HG03095 (cell line): Measurements from ENCODE around the gene KIAA1958.
"Not testable (repeated sequence)": the region's sequence is repeated elsewhere in the genome, so short reads cannot be mapped to it uniquely, and the experiment has no call there.

ENCODE experiments used
- ATAC-seq: cut with Tn5 transposase; IDR thresholded peaks from one replicate; pipeline ENCODE4 v1.9.1; 2021; ENCODE audit warnings: moderate library complexity; ENCODE audit not compliant: unreplicated experiment

KIAA1958 gene

DNA sequence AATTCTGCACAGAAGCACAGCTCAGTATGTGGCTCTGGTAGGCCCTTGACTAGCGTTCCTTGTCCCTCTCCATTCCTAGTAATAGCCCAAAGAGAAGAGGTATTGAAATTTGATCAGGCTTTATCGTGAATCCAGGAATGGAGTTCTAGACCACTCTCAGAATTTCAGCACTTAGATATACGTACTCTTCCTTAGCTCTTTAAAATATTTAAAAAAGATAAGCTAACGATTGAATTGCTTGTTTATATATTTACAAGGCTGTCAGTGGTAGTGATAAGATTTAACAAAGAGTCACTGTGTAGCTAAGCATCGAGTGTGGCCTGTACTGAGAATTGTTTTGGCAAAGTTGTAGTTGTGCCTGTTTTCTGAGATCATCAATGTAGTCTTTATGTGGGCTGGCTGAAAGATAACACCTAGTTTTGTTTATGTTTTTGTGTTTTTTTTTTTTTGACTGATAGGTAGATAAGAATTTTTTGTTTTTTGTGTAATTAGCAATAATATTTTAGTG, 2.5 kb downstream of the KIAA1958 start:
- ATAC-seq = no peak

DNA sequence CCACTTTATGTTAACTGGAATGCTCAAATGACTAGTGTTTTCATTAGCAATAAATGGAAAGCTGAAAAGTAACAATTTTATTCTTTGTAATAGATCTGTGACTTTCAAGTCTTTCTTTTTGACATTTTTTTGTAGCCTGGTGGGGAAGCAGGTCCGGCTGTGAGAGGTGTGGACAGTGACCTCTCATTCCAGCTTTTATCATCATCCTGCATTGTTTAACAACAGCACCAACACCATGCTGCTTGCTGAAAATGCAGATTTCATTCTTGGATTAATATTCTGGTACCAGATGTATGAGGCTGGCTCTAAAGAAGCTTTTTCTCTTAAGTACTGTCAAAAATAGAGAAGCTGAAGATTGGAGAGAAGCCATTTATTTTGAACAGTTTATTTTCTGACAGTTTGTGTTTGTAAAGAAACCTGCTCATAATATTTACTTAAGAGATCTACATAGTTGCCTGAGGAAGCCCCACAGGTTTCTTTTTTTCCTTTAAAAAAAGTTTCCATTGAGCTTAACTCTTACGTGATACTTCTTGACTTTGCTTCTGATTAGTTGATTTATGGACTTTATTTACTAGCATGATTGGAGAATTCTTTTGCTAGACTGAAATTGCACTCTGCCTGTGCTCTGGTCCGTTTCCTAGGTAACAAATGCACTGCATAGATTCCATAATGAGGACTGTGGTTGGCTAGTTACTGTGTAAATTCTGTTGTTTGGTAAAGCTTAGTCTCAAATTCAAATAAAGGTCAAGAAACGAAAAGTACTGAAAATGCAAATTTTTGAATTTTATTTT, 3.4 kb downstream of the KIAA1958 start:
- ATAC-seq = no peak

DNA sequence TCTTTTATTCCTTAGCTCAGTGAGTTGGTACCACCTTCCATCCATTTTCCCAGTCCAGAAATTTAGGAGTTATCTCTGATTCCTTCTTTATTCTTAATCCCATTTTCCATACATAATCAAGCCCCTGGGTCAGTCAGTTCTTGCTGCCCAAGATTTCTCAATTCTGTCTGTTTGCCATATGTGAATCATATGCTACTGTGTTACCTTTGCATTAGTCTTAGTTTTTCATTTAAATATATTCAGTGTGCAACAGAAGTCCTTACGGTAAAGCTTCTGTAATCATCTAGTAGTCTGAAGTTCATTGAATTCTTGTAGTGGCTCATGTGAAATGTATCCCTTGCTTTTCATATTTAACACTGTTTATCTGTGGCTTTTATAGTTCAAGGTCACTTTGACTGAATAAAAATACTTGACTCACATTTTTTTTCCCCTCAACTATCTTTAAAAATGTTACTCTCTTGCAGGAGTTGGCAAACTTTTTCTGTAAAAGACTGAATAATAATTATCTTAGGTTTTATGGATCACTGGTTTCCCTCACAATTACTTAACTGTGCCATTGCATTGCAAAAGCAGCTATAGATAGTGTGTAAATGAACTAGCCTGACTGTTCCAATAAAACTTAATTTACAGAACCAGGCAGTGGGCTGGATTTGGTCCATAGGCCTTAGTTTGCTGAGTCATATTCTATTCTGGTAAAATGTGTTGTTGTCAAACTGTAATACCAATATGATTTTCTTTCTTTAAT, 6.9 kb downstream of the KIAA1958 start:
- no peak for ATAC-seq

DNA sequence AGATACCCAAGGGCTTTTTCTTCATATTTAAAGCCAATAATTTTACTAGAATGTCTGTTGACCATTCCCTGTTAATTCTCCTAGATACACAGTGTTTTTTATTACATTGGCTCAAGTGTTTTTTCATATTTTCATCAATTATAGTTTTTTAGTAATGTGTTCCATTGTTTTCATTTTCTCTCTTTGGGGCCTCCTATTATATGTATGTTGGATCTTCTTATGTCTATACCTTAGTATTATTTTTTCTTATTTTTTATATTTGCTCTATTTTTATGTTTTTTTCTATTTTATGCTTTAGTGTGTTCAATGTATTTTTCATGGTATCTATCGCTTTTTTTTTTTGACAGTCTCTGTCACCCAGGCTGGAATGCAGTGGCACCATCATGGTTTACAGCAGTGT, 7.5 kb downstream of the KIAA1958 start:
- ATAC-seq = no peak

DNA sequence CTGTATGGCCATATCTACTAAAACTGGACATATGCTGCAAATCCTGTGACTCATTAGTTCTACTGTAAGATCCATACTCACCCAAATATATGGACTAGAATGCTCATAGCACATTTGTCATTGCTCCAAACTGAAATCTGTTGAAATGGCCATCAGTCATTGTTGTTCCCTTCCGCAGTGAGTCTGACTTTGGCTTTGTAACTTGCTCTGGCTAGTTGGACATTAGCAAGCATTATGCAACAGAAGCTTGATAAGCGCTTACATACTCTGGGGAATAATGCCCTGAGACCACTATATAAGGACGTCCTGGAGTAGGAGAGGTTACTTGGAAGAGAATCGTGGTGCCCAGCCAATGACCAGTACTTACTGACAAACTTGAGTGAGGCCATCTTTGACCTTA, 9.0 kb downstream of the KIAA1958 start:
- no peak for ATAC-seq

DNA sequence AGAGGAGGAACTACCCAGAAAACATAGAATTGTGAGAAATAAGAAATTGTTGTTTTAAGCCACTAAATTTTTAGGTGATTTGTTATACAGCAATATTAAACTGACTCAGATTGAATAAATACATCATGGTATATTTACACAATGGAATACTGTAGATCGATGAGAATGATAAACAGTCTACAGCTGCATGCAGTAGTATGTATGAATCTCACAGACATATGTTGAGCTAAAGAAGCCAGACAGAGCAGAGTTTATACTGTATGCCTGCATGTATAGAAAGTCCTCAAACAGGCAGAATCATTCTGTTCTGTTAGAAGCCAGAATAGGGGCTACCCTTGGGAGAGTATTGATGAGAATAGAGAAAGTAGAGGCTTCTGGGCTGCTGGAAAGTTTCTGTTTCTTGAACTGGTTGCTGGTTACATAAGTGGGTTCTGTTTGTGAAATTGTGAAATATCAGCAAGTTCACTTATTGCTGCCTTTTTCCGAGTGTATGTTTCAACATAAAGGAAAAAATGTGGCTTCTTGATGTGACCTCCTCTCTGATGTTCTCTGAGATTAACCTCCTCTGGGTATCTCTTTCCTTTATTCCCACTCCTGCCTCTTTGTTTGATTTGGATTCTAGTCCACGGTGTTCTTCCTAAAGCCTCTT, 9.6 kb downstream of the KIAA1958 start:
- ATAC-seq = no peak

DNA sequence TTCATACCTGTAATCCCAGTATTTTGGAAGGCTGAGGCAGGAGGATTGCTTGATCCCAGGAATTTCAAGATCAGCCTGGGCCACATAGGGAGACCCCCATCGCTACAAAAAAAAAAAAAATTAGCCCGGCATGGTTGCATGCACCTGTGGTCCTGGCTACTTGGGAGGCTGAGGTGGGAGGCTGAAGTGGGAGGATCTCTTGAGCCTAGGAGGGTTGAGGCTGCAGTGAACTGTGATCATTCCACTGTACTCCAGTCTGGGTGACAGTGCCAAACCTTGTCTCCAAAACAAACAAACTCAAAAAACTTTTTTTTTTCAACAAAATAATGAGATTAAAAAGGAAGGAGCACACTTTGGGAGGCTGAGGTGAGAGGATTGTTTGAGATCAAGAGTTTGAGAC, 14.2 kb downstream of the KIAA1958 start:
- no peak for ATAC-seq

DNA sequence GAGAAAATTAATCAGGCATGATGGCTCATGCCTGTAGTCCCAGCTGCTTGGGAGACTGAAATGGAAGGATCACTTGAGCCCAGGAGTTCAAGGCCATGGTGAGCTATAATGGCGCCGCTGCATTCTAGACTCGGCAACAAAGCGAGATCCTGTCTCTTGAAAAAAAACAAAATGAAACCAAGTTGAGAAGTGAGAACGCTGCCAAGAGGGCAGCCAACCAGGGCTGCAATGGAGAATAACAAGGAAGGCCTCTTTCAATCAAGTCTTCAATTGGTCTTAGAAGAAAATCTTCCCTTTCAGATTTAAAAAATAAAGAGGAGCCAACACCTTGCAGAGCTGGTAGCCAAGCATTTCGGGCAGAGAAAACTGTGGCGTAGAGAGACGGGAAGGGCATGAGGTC, 14.7 kb downstream of the KIAA1958 start:
- ATAC-seq = no peak

DNA sequence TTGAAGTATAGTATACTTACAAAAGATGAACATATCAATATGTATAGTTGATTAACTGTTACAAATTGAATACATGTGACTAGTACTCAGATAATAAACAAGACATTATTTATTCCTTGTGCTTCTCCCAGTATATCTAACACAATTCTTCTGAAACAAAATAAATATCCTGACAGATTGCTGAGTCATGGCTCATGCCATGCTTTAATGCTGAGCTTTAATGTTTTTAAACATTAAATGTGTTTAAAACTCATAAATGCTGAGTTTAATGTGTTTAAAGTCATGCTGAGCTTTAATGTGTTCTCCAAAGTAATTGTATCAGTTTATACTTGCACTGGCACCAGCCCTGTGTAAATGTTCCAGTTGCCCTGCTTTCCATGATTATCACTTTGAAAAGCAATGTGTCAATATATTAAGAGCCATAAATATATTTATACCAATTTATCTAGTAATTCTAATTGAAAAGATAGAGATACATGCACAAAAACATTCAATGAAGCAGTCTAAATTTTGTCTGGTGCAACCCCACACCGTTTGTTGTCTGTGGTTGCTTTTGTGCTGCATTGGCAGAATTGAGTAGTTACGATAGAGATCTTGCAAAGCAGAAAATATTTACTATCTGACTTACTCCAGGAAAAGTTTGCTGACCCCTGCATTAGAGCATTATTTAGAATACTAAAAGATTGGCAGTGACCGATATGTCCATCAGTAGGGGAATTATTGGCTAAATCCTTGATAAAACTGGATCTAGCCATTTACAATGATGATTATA, 15.7 kb downstream of the KIAA1958 start:
- no peak for ATAC-seq

DNA sequence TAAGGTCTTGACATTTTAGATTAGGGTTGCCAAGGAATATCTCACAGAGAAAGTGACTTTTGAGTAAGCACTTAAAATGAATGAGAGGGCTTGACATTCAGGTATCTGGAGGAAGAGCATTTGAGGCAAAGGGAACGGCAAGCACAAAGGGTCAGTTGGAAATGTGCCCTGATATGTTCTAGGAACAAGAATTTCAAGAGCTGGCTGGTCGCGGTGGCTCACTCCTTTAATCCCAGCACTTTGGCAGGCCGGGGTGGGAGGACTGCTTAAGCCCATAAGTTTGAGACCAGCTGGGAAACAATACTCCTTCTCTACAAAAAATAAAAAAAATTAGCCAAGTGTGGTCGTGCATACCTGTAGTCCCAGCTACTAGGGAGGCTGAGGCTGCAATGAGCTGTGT, 16.5 kb downstream of the KIAA1958 start:
- ATAC-seq = no peak

DNA sequence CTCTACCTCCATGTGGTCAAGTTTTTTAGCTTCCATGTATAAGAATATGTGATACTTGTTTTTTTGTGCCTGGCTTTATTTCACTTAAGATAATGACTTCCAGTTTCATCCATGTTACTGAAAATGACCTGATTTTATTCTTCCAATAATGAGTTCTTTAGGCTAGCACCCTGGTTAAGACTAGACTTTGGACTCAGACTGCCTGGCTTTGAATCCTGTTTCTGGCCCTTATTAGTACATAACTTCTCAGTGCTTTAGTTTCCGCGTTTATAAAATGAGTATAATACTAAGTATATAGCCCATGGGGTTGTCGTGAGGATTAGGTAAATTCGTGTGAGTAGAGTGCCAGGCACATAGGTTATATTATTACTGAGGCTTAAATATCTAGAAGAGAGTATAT, 18.5 kb downstream of the KIAA1958 start:
- no peak for ATAC-seq

DNA sequence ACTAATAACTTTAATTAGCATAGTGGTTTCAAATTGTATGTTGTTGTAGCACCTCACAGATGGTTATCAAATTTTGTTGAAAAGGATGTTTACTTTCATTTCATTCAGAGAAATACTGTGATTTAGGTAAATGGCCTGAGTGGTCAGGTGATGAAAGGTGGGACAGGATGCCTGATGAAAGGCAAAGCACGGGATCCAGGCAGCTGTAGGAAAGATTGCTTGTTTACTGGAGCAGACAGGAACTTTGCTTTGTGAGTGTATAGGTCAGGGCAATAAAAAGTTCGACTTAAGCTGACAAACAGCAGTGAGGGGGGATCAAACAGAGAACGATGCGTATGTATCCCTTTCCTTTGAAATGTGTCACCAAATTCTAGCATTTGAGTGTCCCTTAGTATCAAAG, 19.0 kb downstream of the KIAA1958 start:
- no peak for ATAC-seq

DNA sequence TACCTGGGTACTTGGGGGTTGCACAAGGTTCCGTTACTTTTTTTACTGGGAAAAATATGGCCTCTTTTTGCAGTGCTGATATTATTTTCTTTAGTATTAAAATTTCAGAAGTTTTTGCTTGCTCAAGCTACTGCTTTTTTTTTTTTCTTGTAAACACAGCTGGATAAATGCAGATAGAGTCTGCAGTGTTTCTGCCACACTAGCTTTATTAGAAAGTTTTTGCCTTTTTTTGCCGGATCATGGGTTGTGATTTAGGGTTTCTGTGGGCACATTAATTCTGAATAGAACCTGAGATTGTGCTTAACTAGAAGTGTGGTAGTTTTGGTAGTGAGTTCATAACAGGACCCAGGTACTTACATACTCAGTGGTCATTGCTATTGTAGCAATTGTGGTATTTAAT, 19.9 kb downstream of the KIAA1958 start:
- ATAC-seq = no peak

DNA sequence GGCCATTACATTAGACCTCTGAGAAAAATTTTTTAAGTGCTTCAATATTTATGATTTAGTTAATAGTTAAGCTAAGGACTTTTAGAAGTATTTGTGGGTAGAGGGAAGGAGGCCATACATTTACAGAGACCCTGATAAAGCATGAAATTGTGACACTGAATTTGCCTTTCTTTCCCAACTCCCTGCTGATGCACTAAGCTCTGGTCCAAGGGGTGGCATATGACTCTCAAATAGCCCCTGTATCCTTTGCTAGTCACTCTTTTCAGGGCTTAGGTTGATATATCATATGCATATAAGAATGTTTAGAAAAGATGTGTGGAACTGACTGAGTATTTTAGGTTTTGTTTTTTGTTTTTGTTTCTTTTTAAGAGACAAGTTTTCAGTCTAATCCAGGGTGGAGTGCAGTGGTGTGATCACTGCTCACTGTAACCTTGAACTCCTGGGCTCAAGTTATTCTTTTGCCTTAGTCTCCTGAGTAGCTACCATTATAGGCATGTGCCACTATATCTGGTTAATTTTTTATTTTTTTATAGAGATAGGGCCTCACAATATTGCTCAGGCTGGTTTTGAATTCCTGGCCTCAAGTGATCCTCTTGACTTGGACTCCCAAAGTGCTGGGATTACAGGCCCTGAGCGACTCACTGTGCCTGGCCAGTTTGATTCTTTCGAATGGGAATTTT, 20.5 kb downstream of the KIAA1958 start:
- no peak for ATAC-seq

DNA sequence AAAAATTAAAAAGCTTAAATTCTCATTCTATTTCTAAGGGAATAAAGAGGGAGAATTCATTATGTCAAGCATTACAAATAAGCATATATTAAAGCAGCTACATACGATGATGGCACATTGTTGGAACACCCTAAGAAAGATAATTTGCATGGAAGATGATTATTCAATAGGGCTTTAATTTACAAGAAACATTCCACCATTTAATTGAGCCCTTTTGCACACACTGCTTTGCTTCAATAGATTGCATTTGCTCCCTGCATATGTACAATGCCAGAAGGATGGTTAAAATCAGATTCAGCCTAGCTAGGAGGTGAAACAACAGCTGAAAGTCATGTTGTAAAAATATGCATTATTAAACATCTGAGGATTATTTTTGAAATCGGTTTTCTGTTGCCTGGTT, 21.8 kb downstream of the KIAA1958 start:
- ATAC-seq = no peak

DNA sequence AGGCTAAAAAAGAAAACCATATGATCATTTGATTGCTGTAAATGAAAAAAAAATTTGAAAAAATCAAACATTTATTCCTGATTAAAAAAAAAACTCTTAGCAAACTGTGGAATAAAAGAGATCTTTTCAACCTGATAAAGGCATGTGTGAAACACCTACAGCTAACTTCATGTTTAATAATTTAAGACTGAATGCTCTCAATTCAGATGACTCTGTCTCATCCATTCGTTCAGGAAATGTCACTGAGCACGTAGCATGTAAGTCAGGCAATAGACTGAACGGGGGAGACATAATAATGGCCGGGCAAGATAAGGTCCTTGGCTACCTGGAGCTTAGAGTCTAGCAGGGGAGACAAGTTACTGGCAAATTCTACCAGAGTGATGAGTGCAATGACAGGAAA, 25.8 kb downstream of the KIAA1958 start:
- ATAC-seq = not testable (repeated sequence)

DNA sequence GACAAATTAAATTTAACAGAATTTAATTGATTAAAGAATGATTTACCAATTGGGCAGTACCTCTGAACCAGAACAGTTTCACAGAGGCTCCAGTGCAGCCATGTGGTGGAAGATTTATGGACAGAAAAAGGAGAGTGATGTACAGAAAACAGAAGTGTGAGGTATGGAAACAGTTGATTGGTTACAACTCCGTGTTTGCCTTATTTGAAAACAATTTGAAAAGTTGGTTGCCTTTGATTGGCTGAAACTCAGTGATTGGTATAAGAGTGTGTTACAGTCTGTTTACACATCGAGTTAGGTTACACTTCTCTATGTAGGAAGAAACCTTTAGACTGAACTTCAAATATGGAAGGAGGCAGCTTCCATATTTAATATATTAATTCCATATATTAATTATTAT, 30.1 kb downstream of the KIAA1958 start:
- ATAC-seq = no peak

DNA sequence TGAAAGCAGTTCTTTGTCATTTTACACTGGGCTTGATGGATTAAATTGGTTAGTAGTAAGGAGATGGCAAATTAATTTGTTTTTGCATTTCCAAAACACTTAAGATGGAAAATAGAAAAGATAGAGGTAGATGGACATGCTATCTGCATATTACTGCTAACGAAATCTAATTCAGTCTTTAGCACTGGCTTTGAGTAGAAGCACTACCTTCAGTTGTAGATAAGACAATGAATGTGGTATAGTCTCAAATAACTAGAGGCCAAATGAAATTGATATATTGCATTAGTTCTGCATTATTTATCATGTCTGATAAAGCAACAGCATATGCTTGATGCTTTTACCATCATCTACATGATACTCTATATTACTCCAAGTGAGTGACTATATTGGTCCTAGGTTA, 33.4 kb downstream of the KIAA1958 start:
- no peak for ATAC-seq

DNA sequence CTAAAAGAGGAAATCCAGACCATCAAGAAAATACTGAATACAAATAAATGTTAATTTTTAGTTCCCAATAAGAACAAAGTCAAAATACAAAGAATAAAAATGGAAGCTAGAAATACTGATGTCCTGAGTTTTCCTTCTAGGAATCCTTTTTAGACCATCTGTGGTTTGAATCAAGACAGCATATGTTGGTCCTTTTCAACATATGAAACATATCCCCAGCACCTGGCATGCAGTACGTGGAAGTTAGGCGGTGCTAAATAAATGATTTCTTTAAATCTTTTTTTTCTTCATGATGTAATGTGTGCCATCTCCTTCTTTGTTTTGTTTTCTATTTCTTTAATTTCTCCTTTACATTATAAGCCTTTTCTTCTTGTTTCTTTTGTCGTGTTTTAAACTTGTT, 34.0 kb downstream of the KIAA1958 start:
- no peak for ATAC-seq

DNA sequence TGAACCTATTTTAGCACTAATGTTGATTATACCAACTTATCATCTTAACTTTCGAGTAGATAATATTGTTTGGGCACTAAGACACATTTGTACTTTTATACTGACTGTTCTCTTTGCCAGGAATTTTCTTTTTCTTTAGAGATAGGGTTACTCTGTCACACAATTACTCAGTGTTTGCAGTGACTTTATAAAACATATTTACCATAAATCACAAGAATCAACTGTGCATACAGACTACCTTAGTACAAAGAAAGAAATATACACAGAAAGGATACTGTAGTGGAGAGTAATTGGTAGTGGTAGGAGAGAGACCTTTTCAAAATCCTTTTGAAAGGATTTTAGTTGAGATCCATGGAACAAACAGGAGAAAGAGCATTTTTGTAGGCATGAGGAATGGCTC, 40.3 kb downstream of the KIAA1958 start:
- no peak for ATAC-seq

DNA sequence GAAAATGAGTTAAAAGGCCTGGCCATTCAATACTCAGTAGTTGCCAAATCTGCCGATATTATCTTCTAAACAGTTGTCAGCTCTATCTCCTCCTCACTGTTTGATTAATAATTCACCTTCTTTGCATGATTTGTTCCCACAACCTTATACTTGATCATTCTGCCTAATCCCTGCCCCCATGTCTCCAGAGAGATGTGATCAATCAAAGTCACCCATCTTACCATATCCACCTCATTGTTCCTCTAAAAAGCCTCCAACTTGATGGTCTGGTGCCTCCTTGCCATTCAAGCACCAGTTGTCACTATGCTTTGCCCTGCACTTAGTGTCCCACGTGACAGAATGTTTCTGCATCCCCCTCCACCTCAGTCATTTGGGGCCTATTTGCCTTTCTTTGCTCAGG, 41.3 kb downstream of the KIAA1958 start:
- ATAC-seq = no peak
